ENCODE measurements around the gene TRABD. TPM values are rescaled to one million over a fixed set of nuclear protein-coding genes. Genes with fewer than 3 reads are reported as not detected.
A peak's percentile ranks its signal among the peaks of the same experiment; 100 is the strongest.

Gene TRABD
- total RNA-seq, 1 donor from 2014 or later = 64.5 TPM

DNA sequence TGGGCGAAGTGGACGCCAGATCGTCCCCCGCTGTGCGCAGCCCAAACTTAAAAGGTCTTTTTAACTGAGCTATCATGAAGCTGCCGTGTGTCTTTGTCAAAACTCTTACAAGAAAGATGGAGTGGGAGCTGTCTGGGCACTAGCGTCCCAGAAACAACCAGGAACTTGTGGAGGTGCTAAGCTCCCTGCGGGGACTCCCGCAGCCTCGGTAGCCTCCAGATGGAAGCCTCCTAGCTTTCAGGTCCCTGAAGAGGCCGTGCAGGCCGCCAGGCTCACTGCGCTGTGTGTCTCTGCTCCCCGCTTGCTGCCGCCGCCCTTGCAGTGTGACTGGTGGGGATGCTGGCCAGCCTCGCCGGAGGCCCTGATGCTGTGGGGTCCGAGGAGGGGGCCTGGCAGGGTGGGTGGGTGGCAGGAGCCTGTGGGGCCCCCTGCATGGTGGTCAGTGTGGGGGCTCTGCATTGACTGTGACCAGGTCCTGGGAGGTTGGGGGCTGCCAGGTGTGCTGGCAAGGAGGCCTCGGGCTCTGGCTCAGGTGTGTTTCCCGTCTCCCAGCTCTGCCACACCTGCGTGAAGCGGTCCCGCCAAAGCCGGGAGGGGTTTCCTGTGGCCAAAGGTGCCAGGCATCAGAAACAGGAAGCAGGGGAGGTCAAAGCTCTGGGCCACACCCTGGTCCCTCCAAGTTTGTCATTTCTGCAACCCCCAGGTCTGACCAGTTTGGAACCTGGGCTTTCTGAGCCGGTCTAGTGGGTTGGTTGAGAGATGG is 1.2 kb downstream of the TRABD start:
- DNase-seq (ENCODE audit: low spot score) = no peak

DNA sequence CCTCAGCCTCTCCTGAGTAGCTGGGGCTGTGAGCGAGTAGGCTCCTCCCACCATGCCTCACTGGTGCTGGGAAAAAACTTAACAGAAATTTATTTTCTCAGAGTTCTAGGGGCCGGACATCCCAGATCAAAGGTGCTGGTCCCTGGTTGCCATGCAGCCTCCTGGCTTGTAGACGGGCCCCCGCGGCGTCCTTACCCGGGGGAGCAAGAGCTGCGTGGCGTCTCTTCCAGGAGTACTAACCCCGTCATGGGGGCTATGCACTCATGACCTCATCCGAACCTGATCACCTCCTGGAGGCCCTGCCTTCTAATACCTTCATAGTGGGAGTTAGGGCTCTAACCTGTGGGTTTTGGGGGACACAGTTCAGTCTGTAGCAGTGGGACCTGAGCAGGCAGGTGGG is 2.6 kb downstream of the TRABD start:
- DNase-seq (ENCODE audit: low spot score) = no peak

DNA sequence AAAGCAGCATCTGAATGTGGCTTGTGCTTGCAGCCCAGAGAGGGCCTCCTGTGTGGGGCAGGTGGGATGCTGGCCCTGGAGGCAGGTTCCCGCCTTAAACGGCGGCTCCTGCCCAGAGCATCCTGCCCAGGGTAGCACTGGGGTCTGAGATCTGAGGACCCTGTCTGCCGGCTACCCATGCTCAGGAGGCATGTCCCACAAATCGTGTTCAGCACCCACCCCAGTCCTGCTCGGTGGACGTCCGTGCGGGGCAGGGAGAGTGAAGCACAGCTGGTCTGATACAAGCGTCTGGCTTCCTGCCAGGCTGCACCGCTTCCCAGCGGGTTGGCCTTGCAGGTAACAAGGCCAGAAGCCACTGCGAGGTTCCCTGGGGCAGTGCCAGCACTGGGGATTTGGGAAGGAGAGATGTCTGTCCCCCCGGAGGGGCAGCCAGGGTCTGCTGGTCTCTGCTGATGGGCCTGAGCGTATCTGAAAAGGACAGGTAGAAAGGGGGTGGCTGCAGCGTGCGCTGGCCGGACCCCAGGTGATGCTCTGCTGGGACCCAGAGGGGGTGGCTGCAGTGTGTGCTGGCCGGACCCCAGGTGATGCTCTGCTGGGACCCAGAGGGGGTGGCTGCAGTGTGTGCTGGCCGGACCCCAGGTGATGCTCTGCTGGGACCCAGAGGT is 3.6 kb downstream of the TRABD start:
- no peak for DNase-seq (ENCODE audit: low spot score)

DNA sequence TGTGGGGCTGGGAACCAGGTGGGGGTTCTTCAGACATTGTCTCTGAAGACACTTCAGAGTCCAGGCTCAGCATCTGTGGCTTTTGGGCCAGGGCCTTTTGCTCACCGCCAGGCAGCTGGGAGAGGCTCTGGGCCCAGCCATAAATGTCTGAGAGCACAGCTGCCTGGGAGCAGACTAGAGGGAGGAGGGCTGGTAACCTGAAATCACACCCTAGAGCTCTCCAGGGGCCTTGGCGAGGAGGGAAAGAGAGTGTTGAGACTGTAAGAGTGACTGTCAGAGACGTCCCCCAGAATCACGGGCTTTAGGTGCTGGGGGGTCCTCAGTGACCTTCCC is 4.1 kb downstream of the TRABD start:
- DNase-seq (ENCODE audit: low spot score) = no peak

DNA sequence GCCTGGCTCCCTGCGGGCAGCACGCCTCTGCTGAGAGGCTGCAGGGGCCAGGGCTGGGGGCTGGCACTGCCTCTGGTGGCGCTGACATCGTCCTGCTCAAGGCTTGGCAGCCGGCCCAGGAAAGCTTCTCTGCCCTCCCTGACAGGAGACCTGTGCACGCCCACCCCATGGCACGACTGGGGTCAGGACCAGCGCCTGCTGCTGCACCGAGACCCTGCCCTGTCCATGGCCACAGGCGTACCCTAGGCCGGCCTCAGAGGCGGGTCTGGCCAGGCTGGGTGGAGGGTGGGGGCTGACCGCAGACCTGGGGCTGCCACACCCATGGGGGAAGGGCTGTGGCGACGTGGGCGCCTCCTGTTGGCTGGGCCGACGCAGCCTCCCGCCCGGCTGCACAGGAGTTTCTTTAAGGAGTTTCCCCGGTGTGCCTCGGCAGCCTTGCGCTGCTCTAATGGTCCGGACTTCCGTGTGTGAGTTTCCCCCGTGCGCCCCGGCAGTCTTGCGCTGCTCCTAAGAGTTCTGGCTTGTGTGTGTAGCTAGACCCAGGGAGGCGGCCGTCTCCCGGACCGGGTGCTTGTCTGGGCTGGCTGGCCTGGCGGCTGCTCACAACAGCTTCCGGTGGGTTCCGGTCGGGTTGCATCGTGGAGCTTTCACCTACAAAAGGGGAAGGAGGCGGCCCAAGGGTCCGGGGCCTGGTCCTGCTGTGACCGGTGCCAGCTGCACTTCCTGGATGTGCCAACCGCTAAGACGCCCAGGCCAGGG is 4.6 kb downstream of the TRABD start:
- peak; percentile 93 for DNase-seq (ENCODE audit: low spot score)

DNA sequence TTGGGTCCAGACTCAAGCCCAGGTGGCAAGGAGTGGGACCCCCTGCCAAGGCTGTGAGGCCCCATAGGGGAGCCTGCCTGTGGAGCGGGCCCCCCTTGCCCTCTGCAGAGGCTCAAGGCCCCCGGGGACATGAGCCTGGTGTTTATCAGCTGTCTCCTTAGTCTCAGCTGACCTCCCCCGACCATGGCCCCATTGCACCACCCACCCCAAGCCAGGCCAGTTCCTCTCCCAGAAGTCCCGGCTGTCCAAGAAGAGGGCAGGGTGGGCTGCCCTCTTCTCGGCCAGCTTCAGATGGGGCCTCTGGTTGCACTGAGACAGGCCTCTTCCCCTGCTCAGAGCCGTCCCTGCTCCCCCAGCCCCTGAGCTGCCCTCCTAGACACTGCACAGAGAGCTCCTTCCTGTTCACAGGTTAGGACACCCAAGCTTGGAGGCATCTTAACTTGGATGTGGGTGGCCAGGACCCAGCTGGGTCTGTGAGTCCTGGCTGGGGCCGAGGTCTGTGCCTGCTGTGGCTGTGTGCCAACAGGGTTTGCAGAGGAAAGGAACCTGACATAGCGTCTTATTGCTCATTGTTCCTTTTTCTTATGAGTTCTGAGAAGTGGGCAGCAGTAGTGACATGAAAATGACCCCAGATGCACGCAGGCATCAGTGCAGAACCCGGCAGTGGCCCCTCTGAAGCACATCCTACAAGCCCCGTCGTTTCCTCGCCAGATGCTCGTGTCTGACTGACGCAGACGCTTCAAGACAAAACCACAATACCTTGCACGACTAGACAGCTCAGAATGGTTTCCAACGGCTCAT is 5.4 kb downstream of the TRABD start:
- DNase-seq (ENCODE audit: low spot score) = no peak

DNA sequence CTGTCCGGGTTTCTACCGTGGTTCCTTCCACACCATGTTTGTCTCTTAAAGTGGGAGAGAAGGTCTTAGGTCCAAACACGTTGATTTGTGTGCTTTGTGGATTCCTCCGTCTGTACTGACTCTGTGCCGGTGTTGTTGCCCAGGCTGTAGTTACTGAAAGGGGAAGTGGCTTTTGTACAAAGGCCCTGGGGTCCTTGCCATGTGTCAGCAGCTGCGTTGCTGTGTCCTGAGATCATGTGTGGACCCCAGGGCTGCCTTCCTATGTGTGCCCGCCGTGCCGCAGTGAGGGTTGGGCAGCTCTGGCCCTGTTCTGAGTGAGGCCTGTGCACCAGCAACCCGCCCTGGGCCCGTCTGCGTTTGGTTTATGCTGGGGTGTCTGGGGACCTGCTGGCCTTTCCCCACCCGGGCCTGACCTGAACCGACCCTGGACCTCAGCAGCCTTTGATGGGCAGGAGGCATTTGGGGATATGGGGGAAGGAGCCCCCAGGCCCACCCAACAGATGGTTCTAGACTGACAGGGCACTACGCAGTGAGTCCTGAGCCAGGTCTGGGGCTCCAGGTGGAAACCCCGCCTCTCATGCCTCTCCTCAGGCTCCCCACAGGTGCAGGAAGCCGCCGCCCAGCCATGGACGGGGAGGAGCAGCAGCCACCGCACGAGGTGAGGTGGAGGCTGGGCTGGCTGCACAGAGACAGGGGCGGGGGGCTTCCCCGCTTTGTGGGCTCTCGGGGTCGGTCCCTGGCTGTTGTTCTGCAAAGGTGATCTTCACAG is 6.9 kb downstream of the TRABD start:
- DNase-seq (ENCODE audit: low spot score) = no peak

DNA sequence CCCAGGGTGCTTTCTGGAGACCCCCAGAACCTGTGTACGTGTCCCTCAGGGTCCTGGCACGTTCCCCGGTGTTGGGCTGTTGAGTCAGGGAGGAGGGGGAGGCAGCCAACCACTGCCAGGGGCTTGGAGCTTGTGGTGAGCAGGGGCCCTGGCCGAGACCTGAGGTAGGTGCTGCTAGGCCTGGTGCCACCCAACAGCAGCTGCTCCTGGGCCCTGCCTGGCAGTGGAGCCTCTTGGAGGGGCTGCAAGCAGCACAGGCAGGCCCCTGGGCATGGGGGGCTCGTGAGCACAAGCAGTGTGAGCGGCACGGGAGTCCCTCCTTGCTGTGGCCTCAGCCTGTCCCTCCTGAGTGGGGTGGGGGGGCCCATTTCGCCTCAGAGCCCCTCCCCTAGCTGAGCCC is 7.9 kb downstream of the TRABD start:
- DNase-seq (ENCODE audit: low spot score) = no peak

DNA sequence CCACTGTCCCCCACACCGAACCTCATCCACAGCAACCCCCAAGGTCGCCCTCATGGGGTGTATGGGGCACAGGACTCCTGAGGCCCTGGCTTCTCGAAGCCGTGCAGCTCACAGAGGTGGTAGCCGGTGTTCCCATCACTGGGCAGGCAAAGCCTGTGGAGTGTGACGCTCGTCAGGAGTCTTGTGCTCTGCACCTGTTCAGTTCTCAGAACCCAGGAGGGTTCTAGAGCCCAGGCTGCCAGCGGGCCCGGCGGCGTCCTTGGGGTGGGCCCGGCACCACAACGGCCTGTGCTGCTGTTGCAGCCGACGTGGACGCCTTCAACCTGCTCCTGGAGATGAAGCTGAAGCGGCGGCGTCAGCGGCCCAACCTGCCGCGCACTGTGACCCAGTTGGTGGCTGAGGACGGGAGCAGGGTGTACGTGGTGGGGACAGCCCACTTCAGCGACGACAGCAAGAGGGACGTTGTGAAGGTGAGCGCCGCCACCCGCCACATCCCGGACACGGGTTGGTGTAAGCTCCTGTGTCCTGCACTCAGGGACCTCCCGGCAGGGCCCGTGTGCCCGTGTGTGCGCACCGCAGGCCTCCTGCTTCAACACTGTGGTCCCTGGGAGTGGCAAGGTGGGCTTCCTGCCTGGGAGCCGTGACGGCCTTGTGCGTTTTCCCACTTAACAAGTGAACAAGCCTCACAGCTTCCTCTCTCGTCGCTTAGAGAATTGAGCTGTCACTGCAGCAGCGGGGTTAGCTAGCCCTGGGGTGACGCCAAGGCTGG is 8.5 kb downstream of the TRABD start:
- DNase-seq (ENCODE audit: low spot score) = no peak

DNA sequence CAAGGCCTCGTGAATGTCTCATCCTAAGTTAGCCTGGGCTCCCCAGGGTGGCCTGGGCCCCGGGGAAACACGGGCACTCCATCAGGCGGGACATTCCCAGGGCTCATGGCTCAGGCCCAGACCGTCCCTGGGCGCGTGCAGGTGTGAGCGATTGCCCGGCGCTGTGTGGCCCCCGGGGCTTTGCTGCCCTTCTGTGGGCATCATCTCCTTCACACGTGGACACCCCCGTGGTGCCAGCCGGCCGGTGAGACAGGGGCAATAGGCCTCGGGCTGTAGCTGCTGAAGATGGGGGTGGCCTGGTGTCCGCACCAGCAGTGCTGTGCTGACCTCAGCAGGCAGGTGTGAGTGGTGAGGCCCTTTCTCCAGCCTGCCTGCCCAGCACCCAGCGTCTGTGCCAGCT is 10.5 kb downstream of the TRABD start:
- DNase-seq (ENCODE audit: low spot score) = no peak

DNA sequence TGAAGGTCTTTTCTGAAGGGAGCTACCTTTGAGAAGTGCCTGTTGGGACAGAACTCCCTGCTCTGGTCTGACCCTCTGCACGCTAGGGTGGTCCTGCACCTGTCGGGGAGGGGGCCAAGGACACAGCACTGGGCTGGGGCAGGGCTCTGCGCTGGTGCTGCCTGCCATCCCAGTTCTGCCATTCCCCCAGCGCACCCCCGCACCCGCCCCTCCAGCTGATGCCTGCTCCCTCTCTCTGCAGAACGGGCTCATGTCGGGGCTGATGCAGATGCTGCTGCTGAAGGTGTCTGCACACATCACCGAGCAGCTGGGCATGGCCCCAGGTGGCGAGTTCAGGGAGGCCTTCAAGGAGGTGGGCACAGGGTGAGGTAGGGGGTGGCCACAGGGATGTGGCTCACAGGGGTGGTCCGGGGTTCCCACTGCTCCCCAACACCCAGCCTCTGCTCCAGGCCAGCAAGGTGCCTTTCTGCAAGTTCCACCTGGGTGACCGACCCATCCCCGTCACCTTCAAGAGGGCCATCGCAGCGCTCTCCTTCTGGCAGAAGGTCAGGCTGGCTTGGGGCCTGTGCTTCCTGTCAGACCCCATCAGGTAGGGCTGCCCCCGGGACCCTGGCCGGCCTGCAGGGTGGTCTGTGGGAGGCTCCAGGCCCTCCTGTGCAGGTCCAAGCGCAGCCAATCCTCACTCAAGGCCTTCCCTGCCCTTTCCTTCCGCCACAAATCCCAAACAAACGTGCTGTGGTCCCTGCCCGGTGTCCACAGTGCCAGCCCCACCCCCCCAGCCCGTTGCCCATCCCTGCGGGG is 11.5 kb downstream of the TRABD start:
- no peak for DNase-seq (ENCODE audit: low spot score)

DNA sequence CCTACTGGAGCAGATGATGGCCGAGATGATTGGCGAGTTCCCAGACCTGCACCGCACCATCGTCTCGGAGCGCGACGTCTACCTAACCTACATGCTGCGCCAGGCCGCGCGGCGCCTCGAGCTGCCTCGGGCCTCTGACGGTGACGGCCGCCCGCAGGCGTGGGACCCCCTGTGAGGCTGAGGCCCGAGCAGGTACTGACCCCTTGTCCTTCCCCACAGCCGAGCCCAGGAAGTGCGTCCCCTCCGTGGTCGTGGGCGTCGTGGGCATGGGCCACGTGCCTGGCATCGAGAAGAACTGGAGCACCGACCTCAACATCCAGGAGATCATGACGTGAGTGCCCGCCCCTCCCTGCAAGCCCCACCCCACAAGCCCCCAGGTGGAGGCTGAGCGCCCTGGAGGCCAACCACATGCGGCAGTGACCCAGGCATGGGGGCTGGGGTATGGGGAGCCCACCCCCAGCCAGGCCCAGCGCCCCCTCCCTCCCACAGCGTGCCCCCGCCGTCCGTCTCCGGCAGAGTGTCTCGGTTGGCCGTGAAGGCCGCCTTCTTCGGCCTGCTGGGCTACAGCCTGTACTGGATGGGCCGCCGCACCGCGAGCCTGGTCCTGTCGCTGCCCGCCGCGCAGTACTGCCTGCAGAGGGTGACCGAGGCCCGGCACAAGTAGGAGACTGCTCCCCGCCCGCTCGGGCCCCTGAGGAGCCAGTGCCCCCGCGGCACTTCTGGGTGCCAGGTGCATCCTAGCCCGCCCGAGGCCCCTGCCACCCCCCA is 12.3 kb downstream of the TRABD start:
- DNase-seq (ENCODE audit: low spot score) = no peak

DNA sequence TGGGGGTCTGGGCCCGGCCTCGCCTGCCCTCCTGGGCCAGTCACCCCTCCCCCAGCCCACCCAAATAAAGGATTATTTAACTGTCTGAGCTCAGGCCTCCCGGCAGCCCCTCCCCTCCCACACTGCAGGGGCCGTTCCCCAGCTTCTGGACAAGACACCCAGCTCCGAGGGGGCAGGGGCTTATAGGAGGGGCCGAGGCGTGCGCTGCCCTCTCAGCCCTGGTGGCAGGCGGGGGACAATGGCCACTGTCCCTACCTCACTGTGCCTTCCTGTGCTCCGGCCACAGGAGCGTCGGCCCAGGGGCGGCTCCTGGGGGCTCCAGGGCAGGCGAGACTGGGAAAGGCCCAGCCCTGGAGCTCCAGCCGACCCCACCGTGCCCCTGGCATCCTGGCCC is 12.9 kb downstream of the TRABD start:
- no peak for DNase-seq (ENCODE audit: low spot score)

DNA sequence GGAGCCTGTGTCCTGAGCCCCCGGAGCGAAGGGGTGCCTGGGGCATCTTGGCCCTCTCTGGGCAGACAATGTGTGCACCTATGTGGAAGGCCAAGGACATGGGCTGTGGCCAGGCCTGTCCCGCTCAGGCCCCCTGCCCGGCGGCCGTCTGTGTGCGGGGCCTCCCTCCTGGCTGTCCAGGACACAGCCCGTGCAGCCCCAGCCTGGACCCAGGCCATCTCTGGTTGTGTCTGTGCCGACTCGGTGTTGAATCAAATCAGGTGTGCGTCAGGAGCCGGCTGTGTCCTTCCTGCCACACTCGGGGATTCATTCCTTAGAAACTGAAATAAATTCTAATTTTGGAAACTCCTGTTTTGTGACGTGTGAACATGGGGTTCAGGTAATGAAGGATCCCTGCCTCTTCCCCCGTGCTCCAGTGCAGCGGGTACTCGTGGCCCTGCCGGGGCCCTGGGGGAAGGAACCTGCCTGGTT is 13.6 kb downstream of the TRABD start:
- DNase-seq (ENCODE audit: low spot score) = no peak

DNA sequence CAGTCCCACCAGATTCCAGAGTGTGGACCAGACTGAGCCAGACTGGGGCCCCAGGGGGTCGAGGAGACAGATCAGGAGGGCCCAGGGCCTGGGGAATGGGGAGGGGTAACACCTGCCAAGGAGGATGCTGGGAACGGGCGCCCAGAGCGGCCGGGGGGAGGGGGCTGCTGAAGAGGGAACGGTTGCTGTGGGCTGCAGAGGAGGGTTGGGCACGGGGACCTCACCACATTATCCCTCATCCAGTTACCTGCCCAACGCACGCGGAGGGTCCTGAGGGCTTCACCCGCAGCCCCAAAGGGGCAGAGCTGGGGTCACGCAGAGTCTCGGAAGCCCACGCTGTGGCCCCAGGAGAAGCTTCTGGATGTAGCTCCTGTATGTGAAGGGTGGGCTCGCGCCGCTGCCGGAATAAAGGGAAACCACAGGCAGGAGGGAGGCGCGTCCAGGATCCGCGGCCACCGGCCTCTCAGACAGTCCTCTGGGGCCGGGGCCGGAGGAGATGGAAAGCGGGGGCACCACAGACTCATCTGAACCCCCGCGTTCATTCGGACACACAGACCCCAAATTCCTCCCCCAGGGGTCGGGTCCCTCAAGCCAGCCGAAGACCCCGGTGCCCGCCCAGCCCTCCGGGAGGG is 14.2 kb downstream of the TRABD start:
- DNase-seq (ENCODE audit: low spot score) = no peak

DNA sequence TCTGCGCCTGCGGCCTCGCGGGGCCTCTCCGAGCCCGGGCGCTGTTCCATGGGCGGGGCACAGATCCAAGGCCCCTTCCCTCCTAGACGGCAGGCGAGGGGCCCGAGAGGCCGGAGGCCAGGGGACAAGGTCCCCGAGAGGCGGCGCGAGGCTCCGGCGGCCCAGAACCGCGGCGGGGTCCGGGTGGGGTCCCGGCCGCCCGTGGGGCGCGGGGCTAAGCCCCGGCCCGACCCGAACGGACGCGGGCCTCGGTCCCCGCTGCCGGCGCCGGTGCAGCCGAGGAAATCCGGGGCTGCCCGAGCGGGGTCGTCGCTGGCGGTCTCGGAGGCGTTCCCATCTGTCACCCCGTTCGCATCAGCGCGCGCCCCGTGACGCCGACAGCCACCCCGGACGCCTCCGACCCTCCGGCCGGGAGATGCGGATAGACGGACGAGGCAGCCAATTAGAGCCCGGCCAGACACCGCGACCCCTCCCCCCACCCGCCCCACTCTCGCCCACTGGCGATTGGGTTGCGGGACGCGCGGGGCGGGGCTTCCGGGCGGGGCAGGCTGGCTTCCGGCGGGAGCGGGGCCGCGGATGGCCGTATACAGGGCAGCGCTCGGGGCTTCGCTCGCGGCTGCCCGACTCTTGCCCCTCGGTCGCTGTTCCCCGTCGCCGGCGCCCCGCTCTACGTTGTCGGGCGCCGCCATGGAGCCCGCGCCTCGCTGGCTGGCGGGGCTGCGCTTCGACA is 14.9 kb downstream of the TRABD start, which contains the start of gene SELENOO:
Gene SELENOO, plus strand, starts transcription at position 551 of the 730 bp plus-strand sequence. Its CDS starts 26 bp downstream, at position 577.
- peak; percentile 93 for DNase-seq (ENCODE audit: low spot score)

Measured in ureter (tissue), 1 donor.